K562 (cell line): ENCODE measurements around the gene IGF2BP1. TPM values are rescaled to one million over a fixed set of nuclear protein-coding genes. Genes with fewer than 3 reads are reported as not detected.

Experiments used
- ATAC-seq: fragments of 200-7000 bp; cut with Tn5 transposase; 3 replicates; pipeline ENCODE4 v1.9.1; 2020; ENCODE audit warnings: moderate library complexity
- BruUV-seq: library from RNA; stranded (reverse); fragments of 400-500 nt; replicated peaks from 2 replicates; lab custom pipeline; 2021; lab: Mats Ljungman, UMichigan
- CTCF ChIA-PET: fragments of 300-600 bp; formaldehyde crosslinking; extraction: SDS; loops from one replicate; lab custom pipeline; 2021; ENCODE audit warnings: low intra/inter-chr PET ratio; lab: Yijun Ruan, JAX
- POLR2A ChIA-PET: fragments of 300-600, 350-650 bp; sonication (Branson Sonifier 250); formaldehyde crosslinking; extraction: SDS; loops from one replicate; lab custom pipeline; 2021; ENCODE audit warnings: antibody characterized with exemption, inconsistent platforms; lab: Yijun Ruan, JAX
- DNase-seq, 4 experiments: peaks; one replicate each; pipeline versions ENCODE4 v3.0.0 to v3.0.0-alpha.2; 2011 to 2018; ENCODE audit warnings: low spot score in 3 of 4, mixed read lengths in 3 of 4; ENCODE audit errors: extremely low read depth in 1 of 4
- FAIRE-seq: peaks from 2 replicates; lab custom pipeline; 2011; peaks lifted over from hg19 to GRCh38; lab: Jason Lieb, UNC
- H2AFZ ChIP-seq: 2 replicates; pipeline ENCODE4 v1.6.0; 2011; ENCODE audit warnings: low read depth, low read length, control low read depth, inconsistent platforms
- H3K27ac ChIP-seq: fragments of 200-600 bp; 3 replicates; pipeline ENCODE4 v1.8.0; 2011; ENCODE audit warnings: low read depth, mild to moderate bottlenecking, control low read depth, inconsistent platforms, low read length, moderate library complexity, mixed read lengths; ENCODE audit errors: extremely low read depth
- H3K27me3 ChIP-seq, 2 experiments: fragments of 300-600 bp in 1 of 2; 2 replicates in 1 of 2; 3 replicates in 1 of 2; pipeline versions ENCODE4 v1.6.0 to v1.8.0; 2011; ENCODE audit warnings: inconsistent platforms in 2 of 2, low read length in 2 of 2, mild to moderate bottlenecking in 1 of 2, mixed read lengths in 1 of 2, moderate library complexity in 1 of 2; ENCODE audit not compliant: control insufficient read depth in 2 of 2, insufficient read depth in 2 of 2
- H3K36me3 ChIP-seq: fragments of 300-600 bp; 3 replicates; pipeline ENCODE4 v1.8.0; 2011; ENCODE audit warnings: mild to moderate bottlenecking, low read length, inconsistent platforms; ENCODE audit not compliant: control insufficient read depth, insufficient read depth
- H3K4me1 ChIP-seq, 2 experiments: fragments of 200-600 bp in 1 of 2; replicated peaks in 1 of 2; 2 replicates in 1 of 2; 3 replicates in 1 of 2; pipeline versions ENCODE4 v1.5.1 to v1.8.0; 2011; ENCODE audit warnings: inconsistent platforms in 2 of 2, low read length in 2 of 2, mild to moderate bottlenecking in 1 of 2, mixed read lengths in 1 of 2, moderate library complexity in 1 of 2; ENCODE audit not compliant: control insufficient read depth in 2 of 2, insufficient read depth in 2 of 2
- H3K4me2 ChIP-seq: 2 replicates; pipeline ENCODE4 v1.6.1; 2011; ENCODE audit warnings: low read length, control low read depth, inconsistent platforms, mixed read lengths; ENCODE audit not compliant: insufficient read depth
- H3K4me3 ChIP-seq: fragments of 200-600 bp; sonication (generic), shearing (Covaris generic); 2 replicates; pipeline ENCODE4 v1.5.1; 2016; ENCODE audit warnings: control low read depth, inconsistent platforms
- H3K79me2 ChIP-seq: fragments of 200-600 bp; 3 replicates; pipeline ENCODE4 v1.8.0; 2011; ENCODE audit warnings: low read length, inconsistent platforms; ENCODE audit not compliant: control insufficient read depth, insufficient read depth
- H3K9ac ChIP-seq, 2 experiments: 2 replicates each; pipeline versions ENCODE4 v1.6.0 to v1.6.1; 2011; ENCODE audit warnings: low read depth in 2 of 2, low read length in 2 of 2, control low read depth in 1 of 2, inconsistent platforms in 1 of 2, mild to moderate bottlenecking in 1 of 2, mixed read lengths in 1 of 2; ENCODE audit not compliant: insufficient read depth in 1 of 2
- H3K9me1 ChIP-seq: one replicate; pipeline ENCODE4 v1.6.0; 2011; ENCODE audit warnings: inconsistent platforms, mild to moderate bottlenecking, low read length, moderate library complexity; ENCODE audit not compliant: control insufficient read depth, insufficient read depth
- H3K9me3 ChIP-seq: replicated peaks from 2 replicates; pipeline ENCODE4 v1.5.1; 2011; ENCODE audit warnings: low read depth, low read length, inconsistent platforms; ENCODE audit not compliant: control insufficient read depth, insufficient read depth
- H4K20me1 ChIP-seq: replicated peaks from 2 replicates; pipeline ENCODE4 v1.6.1; 2011; ENCODE audit warnings: low read length, inconsistent platforms, mixed read lengths; ENCODE audit not compliant: control insufficient read depth, insufficient read depth
- CHAMP1 ChIP-seq: fragments of 450-650 bp; IDR thresholded peaks from 2 replicates; pipeline ENCODE4 v1.6.1; 2016; ENCODE audit warnings: mild to moderate bottlenecking
- ESRRB ChIP-seq: fragments of 250-450 bp; sonication (Bioruptor Pico); IDR thresholded peaks from 2 replicates; pipeline ENCODE4 v1.5.0; 2020; ENCODE audit warnings: mild to moderate bottlenecking, moderate library complexity, borderline replicate concordance
- ZBTB26 ChIP-seq: fragments of 450-650 bp; formaldehyde crosslinking; IDR thresholded peaks from 2 replicates; pipeline ENCODE4 v1.4.0; 2022; ENCODE audit warnings: missing genetic modification characterization
- ZC3H8 ChIP-seq: fragments of 450-650 bp; IDR thresholded peaks from 2 replicates; pipeline ENCODE4 v1.6.1; 2017
- WGBS: fragments of 100-300 bp; shearing (Covaris generic); methylation state at CpG from one replicate; pipeline ENCODE4 v1.1.6; 2016; ENCODE audit warnings: low coverage, mixed read lengths; ENCODE audit not compliant: insufficient coverage; ENCODE audit errors: missing lambda C conversion rate; 5-methylcytosine and 5-hydroxymethylcytosine counted together
- in situ Hi-C: fragments of 300-500 bp; cut with MboI; formaldehyde crosslinking; loops from 4 replicates; pipeline ENCODE4 v1.15.0; 2018; ENCODE audit warnings: inconsistent platforms, mixed read lengths
- intact Hi-C: fragments of 100-400 bp; cut with micrococcal nuclease; formaldehyde crosslinking; loops from 2 replicates; pipeline ENCODE4 v1.14.2; 2022
- polyA plus RNA-seq, 8 experiments: library from polyadenylated mRNA; depleted of rRNA in 4 of 8; stranded (reverse) in 5 of 8; unstranded in 3 of 8; fragments of >200 nt; fragmentation: Nextera tagmentation in 2 of 8; fragmentation: Illumina TruSeq in 1 of 8; extraction: Ambion mirVana in 2 of 8; extraction: Trizol in 1 of 8; gene quantifications; 2 replicates each; pipeline versions ENCODE4 v1.2.1 to v1.2.3, GENCODE V29; 2011 to 2014; ENCODE audit warnings: inconsistent platforms in 1 of 8, missing spikeins in 1 of 8
- total RNA-seq, 7 experiments: library from RNA; depleted of rRNA in 6 of 7; stranded (reverse); fragments of >200 nt in 6 of 7; fragmentation: Illumina TruSeq in 2 of 7; extraction: Trizol in 2 of 7; gene quantifications; 2 replicates each; pipeline versions ENCODE4 v1.2.1 to v1.2.3, GENCODE V29; 2011 to 2021; ENCODE audit warnings: low replicate concordance in 1 of 7

The IGF2BP1 gene
- total and polyA plus RNA-seq, 9 of the 15 experiments (the other 6 are each of a cell fraction or from before 2014, with no cell fraction given) = 13.0 to 318 (median 53.6) TPM

GRCh38 chr17:49036270-49036626 lies 39.1 kb downstream of the IGF2BP1 start:
- ChIA-PET CTCF (no interaction called here), POLR2A (no interaction called here)
- no peaks in the 10 kb centered on the region for H3K27me3 ChIP-seq
- H3K79me2 ChIP-seq = peaks cover 46% of the 10 kb centered on the region
- H3K27ac ChIP-seq = no peak overlapping the region
- no TSS peak for BruUV-seq
- peaks cover 0 to 10% of the 10 kb centered on the region in 2 experiments; a peak in 2 of 5 replicates for H3K4me1 ChIP-seq
- in situ Hi-C loops = loop anchor here (10.0 to 25.0 kb wide), 2 partner anchors 221 to 349 kb away; partner anchors contain the start of gene TTLL6
- H3K9me3 ChIP-seq = no peaks in the 10 kb centered on the region
- WGBS = 95% methylated on average over 13 of the region's 13 CpGs
- no peak overlapping the region for H3K9ac ChIP-seq
- intact Hi-C loops = loop anchor here (10.0 kb wide), 1 partner anchor 231 kb away; no protein-coding TSS in a partner anchor
- FAIRE-seq (no peak), ATAC-seq (no peak), DNase-seq (no peak)
- no peak overlapping the region for H3K4me2 ChIP-seq
- H3K4me3 ChIP-seq = no peak overlapping the region
- H3K36me3 ChIP-seq = peaks cover 95% of the 10 kb centered on the region
- peaks cover 6% of the 10 kb centered on the region; the same call in 1 of the 2 replicates for H4K20me1 ChIP-seq
- no peak overlapping the region for H2AFZ ChIP-seq
- no peaks in the 10 kb centered on the region for H3K9me1 ChIP-seq
- 0 out of 2 replicates have a peak, but pooled peaks have one; percentile 45 for TF ChIP-seq CHAMP1
- no peak for TF ChIP-seq ZC3H8
- no peak for TF ChIP-seq ESRRB
- no peak for TF ChIP-seq ZBTB26
